ENCODE data around the gene KRTAP5-5.
"Not testable (repeated sequence)": the region's sequence is repeated elsewhere in the genome, so short reads cannot be mapped to it uniquely, and the experiment has no call there.

Gene KRTAP5-5

GRCh38 chr11:1660111-1660867 lies 30.7 kb downstream of the KRTAP5-5 start:
- no peak for DNase-seq

- not testable (repeated sequence) for DNase-seq
Observed at GRCh38 chr11:1661454-1662269, 32.1 kb downstream of the KRTAP5-5 start.

- DNase-seq: not testable (repeated sequence)
Observed at GRCh38 chr11:1662699-1663283, 33.2 kb downstream of the KRTAP5-5 start.

GRCh38 chr11:1665313-1665712 lies 35.7 kb downstream of the KRTAP5-5 start:
- no peak for DNase-seq

- DNase-seq: no peak
Observed at GRCh38 chr11:1667121-1667850, 37.7 kb downstream of the KRTAP5-5 start.

GRCh38 chr11:1667906-1668305 lies 38.3 kb downstream of the KRTAP5-5 start:
- DNase-seq: no peak

GRCh38 chr11:1668911-1669473 lies 39.4 kb downstream of the KRTAP5-5 start:
- DNase-seq: no peak

- DNase-seq: no peak
Observed at GRCh38 chr11:1669546-1670218, 40.1 kb downstream of the KRTAP5-5 start.

- DNase-seq: not testable (repeated sequence)
Observed at GRCh38 chr11:1670457-1670856, 40.9 kb downstream of the KRTAP5-5 start.

GRCh38 chr11:1670905-1671371 lies 41.4 kb downstream of the KRTAP5-5 start:
- DNase-seq: no peak

- DNase-seq: no peak
Observed at GRCh38 chr11:1671658-1672057, 42.1 kb downstream of the KRTAP5-5 start.

GRCh38 chr11:1672613-1673350 lies 43.2 kb downstream of the KRTAP5-5 start:
- no peak for DNase-seq

- no peak for DNase-seq
Observed at GRCh38 chr11:1673446-1674172, 44.0 kb downstream of the KRTAP5-5 start.

- no peak for DNase-seq
Observed at GRCh38 chr11:1674173-1675131, 44.9 kb downstream of the KRTAP5-5 start.

- no peak for DNase-seq
Observed at GRCh38 chr11:1675536-1676228, 46.1 kb downstream of the KRTAP5-5 start.

GRCh38 chr11:1676229-1676740 lies 46.7 kb downstream of the KRTAP5-5 start:
- no peak for DNase-seq

GRCh38 chr11:1679881-1680280 lies 50.3 kb downstream of the KRTAP5-5 start:
- no peak for DNase-seq
